Measurements from ENCODE around the gene AOAH. TPM values are rescaled to one million over a fixed set of nuclear protein-coding genes. Genes with fewer than 3 reads are reported as not detected.

The AOAH gene
- total and polyA plus RNA-seq, 2 donors (not counting 3 experiments of a cell fraction or from before 2014, with no cell fraction given): not detected

DNA sequence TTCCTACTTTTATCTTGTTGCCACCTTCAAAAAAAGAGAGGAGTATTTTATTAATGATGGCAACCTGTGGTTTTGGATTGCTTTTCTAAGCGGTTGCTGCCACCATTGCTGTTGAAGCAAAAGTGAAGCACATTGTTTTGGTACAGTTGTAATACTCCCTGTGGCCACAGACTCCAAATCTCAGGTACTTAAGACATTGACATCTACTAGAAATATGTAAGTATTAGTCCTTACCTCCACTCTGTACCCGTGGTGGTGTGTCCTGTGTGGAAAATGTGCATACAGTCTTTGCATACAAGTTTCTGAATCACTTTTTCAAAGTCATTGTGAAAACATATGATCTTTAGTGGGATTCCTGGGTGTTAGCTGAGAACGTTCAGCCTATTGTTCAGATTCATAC is 248.9 kb downstream of the AOAH start:
- peak overlapping the region; percentile 63 for H3K27ac ChIP-seq (ENCODE audit: insufficient read depth, low read depth, low read length)
- CTCF ChIA-PET: interaction anchor here (1.6 to 3.7 kb wide), 4 partner anchors 12 to 723 kb away, joined by 8 to 39 read pairs (median 16); no protein-coding TSS in a partner anchor
- TF ChIP-seq POLR2A (IDR thresholded peaks at IDR 0.05; ENCODE audit: low read depth, low read length): no peak
- TF ChIP-seq GATA2 (IDR thresholded peaks at IDR 0.05; ENCODE audit: insufficient read depth, insufficient read length, low read depth, low read length): no peak
- TF ChIP-seq EZH2 (IDR thresholded peaks at IDR 0.05; ENCODE audit: borderline replicate concordance, low read depth, low read length, severe bottlenecking): no peak
- TF ChIP-seq, protein P1, sequence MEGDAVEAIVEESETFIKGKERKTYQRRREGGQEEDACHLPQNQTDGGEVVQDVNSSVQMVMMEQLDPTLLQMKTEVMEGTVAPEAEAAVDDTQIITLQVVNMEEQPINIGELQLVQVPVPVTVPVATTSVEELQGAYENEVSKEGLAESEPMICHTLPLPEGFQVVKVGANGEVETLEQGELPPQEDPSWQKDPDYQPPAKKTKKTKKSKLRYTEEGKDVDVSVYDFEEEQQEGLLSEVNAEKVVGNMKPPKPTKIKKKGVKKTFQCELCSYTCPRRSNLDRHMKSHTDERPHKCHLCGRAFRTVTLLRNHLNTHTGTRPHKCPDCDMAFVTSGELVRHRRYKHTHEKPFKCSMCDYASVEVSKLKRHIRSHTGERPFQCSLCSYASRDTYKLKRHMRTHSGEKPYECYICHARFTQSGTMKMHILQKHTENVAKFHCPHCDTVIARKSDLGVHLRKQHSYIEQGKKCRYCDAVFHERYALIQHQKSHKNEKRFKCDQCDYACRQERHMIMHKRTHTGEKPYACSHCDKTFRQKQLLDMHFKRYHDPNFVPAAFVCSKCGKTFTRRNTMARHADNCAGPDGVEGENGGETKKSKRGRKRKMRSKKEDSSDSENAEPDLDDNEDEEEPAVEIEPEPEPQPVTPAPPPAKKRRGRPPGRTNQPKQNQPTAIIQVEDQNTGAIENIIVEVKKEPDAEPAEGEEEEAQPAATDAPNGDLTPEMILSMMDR (IDR thresholded peaks at IDR 0.05; ENCODE audit: extremely low read depth in 1 of 2, insufficient read depth in 1 of 2, low read depth in 1 of 2, low read length in 2 of 2): no peak
- TF ChIP-seq POLR2AphosphoS5 (IDR thresholded peaks at IDR 0.05; ENCODE audit: insufficient read depth, low read depth, low read length): no peak
- TF ChIP-seq, protein P2, sequence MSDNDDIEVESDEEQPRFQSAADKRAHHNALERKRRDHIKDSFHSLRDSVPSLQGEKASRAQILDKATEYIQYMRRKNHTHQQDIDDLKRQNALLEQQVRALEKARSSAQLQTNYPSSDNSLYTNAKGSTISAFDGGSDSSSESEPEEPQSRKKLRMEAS (IDR thresholded peaks at IDR 0.05; ENCODE audit: insufficient read depth, insufficient read length): no peak
- TF ChIP-seq JUN (IDR thresholded peaks at IDR 0.05; ENCODE audit: borderline replicate concordance, insufficient read depth, insufficient read length, low read depth): no peak
- TF ChIP-seq MYC (IDR thresholded peaks at IDR 0.05; ENCODE audit: low read depth, low read length): no peak
- no peak for TF ChIP-seq FOS (IDR thresholded peaks at IDR 0.05; ENCODE audit: borderline replicate concordance, insufficient read depth, low read length)
- no peaks in the 10 kb centered on the region for H3K27me3 ChIP-seq (ENCODE audit: control insufficient read depth in 2 of 2, insufficient read depth in 2 of 2, low read length in 2 of 2)
- no peaks in the 10 kb centered on the region for H3K9me1 ChIP-seq (replicated peaks; ENCODE audit: control insufficient read depth, extremely low read depth, insufficient read depth, low read length)
- intact Hi-C loops (cut with micrococcal nuclease): loop anchor here (2.0 kb wide), 1 partner anchor 51 kb away; no protein-coding TSS in a partner anchor
- POLR2A ChIA-PET: no interaction called here
- no peaks in the 10 kb centered on the region for H4K20me1 ChIP-seq (replicated peaks; ENCODE audit: control insufficient read depth, extremely low read depth, insufficient read depth, low read length)
- H3K79me2 ChIP-seq (ENCODE audit: control insufficient read depth, insufficient read depth, low read length): no peaks in the 10 kb centered on the region
- H3K4me3 ChIP-seq (replicated peaks in 1 of 3; ENCODE audit: insufficient read depth in 1 of 3, low read depth in 1 of 3, low read length in 3 of 3): no peak overlapping the region
- H3K4me2 ChIP-seq (ENCODE audit: insufficient read depth, low read length): no peak overlapping the region
- H3K36me3 ChIP-seq (ENCODE audit: control insufficient read depth in 2 of 2, extremely low read depth in 1 of 2, insufficient read depth in 2 of 2, low read length in 2 of 2): no peaks in the 10 kb centered on the region
- no peaks in the 10 kb centered on the region for H3K9me3 ChIP-seq (replicated peaks; ENCODE audit: control insufficient read depth, insufficient read depth, low read length)
- FAIRE-seq (no peak), DNase-seq (ENCODE audit: low read depth, low spot score) (no peak)
- dilution Hi-C loops (cut with MboI; ENCODE audit: extremely low pct_ligation_motif_present, low sequenced_read_pairs): no loop called here
- no TSS peak for BruUV-seq (replicated peaks)
- H2AFZ ChIP-seq (ENCODE audit: low read depth, low read length): no peak overlapping the region
- no peak overlapping the region for H3K9ac ChIP-seq (replicated peaks; ENCODE audit: extremely low read depth, insufficient read depth, low read length)
- H3K4me1 ChIP-seq (ENCODE audit: control insufficient read depth, extremely low read depth, insufficient read depth, low read length): peaks cover 22% of the 10 kb centered on the region

Data from endothelial cell of umbilical vein (primary cell).